Fibroblast of skin of left quadriceps (primary cell): ENCODE measurements around the gene SSBP2.
"Not testable (repeated sequence)": the region's sequence is repeated elsewhere in the genome, so short reads cannot be mapped to it uniquely, and the experiment has no call there.

Source experiments
- DNase-seq, 2 experiments: peaks; one replicate each; pipeline ENCODE4 v3.0.0-alpha.2; 2013; ENCODE audit warnings: low read depth in 2 of 2

Gene SSBP2

GRCh38 chr5:81429363-81429762 is 321.5 kb downstream of the SSBP2 start:
- no peak for DNase-seq

GRCh38 chr5:81428861-81429260 is 322.0 kb downstream of the SSBP2 start:
- no peak for DNase-seq

- DNase-seq: no peak
These were observed 322.5 kb downstream of the SSBP2 start for GRCh38 chr5:81428446-81428845.

- no peak for DNase-seq
These were observed 323.3 kb downstream of the SSBP2 start for GRCh38 chr5:81427566-81427965.

- no peak for DNase-seq
These were observed 324.4 kb downstream of the SSBP2 start for GRCh38 chr5:81426359-81427030.

- DNase-seq: peak in 1 of 2 experiments; percentile 39
These were observed 325.3 kb downstream of the SSBP2 start for GRCh38 chr5:81425569-81425968.

GRCh38 chr5:81424728-81425127 is 326.2 kb downstream of the SSBP2 start:
- DNase-seq: no peak

- peak; percentile 51 to 56 for DNase-seq
These were observed 328.2 kb downstream of the SSBP2 start for GRCh38 chr5:81422671-81423070.

GRCh38 chr5:81420039-81420667 is 330.7 kb downstream of the SSBP2 start:
- DNase-seq: peak; percentile 79 to 80

GRCh38 chr5:81418606-81419005 is 332.3 kb downstream of the SSBP2 start:
- DNase-seq: no peak

GRCh38 chr5:81417052-81417451 is 333.8 kb downstream of the SSBP2 start:
- DNase-seq: no peak

GRCh38 chr5:81409896-81410295 is 341.0 kb downstream of the SSBP2 start:
- no peak for DNase-seq

GRCh38 chr5:81409361-81409760 is 341.5 kb downstream of the SSBP2 start:
- no peak for DNase-seq

GRCh38 chr5:81408496-81408895 is 342.4 kb downstream of the SSBP2 start:
- DNase-seq: no peak

- not testable (repeated sequence) for DNase-seq
These were observed 343.1 kb downstream of the SSBP2 start for GRCh38 chr5:81407811-81408210.

- no peak for DNase-seq
These were observed 345.6 kb downstream of the SSBP2 start for GRCh38 chr5:81405126-81405891.

GRCh38 chr5:81402192-81402930 is 348.5 kb downstream of the SSBP2 start:
- DNase-seq: no peak

GRCh38 chr5:81401266-81401665 is 349.6 kb downstream of the SSBP2 start:
- no peak for DNase-seq

- DNase-seq: no peak
These were observed 350.5 kb downstream of the SSBP2 start for GRCh38 chr5:81400375-81400774.

- DNase-seq: no peak
These were observed 352.2 kb downstream of the SSBP2 start for GRCh38 chr5:81398741-81399140.

- DNase-seq: no peak
These were observed 353.7 kb downstream of the SSBP2 start for GRCh38 chr5:81397176-81397575.

- no peak for DNase-seq
These were observed 355.6 kb downstream of the SSBP2 start for GRCh38 chr5:81395262-81395661.
